ENCODE results near the gene DCLRE1B. TPM values are rescaled to one million over a fixed set of nuclear protein-coding genes. Genes with fewer than 3 reads are reported as not detected.

The DCLRE1B gene
- total and polyA plus RNA-seq, 10 donors: 1.9 to 10.5 (median 7.3) TPM

DNA sequence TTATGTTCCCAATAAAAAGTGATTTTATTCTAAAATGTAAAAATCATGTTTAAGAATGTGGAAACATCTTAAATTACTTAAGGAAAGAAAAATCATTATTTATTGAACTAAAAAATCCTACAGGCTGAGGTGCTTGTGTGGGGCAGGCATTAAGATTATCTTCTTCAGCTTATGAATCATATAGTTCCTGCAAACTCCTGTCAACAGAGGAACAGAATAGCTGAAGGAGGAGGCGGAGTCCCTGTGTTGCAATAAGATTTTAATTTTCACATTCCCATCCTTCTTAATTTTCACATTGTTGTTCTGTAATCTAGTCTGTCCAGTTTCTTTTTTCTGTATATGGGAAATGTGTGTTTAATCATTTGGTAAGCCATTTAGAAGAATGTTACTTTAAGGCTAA, 53.6 kb downstream of the DCLRE1B start:
- H3K4me1 ChIP-seq: peaks cover 0 to 10% (median 0%) of the 10 kb centered on the region in 6 donors
- no peak overlapping the region for H3K27ac ChIP-seq
- no peaks in the 10 kb centered on the region for H3K9me3 ChIP-seq
- H3K4me3 ChIP-seq: no peak overlapping the region
- TF ChIP-seq POLR2AphosphoS5 (IDR thresholded peaks at IDR 0.05) (no peak), POLR2A (IDR thresholded peaks at IDR 0.05) (no peak), CTCF (IDR thresholded peaks at IDR 0.05 in 8 of 11, conservative IDR thresholded peaks at IDR 0.05 in 3 of 11) (no peak)
- intact Hi-C loops (cut with DNase I; ENCODE audit: low total_unique reads): no loop called here
- no peaks in the 10 kb centered on the region for H3K27me3 ChIP-seq (replicated peaks in 1 of 7)
- 71 to 93% (median 87%) methylated on average over 1 of the region's 1 CpG for WGBS, 5 donors
- DNase-seq: no peak
- H3K36me3 ChIP-seq: peaks cover 0 to 100% (median 69%) of the 10 kb centered on the region in 6 donors

DNA sequence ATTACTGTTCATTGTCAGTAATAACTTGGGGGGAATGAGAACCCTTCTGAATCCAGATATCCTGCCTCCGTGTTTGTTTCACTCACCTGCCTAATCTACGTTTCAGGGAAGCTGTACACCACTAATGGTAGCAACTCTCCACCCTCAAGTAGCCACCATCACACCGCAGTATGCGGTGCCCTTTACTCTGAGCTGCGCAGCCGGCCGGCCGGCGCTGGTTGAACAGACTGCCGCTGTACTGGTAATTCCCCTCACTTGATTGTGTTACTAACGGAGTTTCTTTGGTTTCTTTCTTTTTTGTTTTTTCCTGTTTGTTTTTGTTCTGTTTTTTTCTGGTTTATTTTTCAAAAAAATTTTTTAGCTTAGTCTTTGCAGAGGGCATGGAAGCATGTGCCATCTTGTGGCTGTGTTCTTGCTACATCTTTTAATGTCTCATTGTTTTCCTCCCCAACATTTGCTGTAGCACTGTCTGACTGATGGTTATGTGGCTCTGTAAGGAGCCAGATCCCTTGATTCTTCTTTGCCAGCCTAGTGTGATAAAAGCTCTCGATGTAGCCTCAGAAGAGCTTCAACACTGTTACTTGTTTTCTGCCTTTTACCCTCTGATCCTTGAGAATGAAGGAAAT, 58.3 kb downstream of the DCLRE1B start:
- WGBS, 5 donors: 92 to 94% (median 92%) methylated on average over 12 of the region's 12 CpGs
- intact Hi-C loops (cut with DNase I; ENCODE audit: low total_unique reads): no loop called here
- H3K4me3 ChIP-seq: no peak overlapping the region
- peak in 1 of 11 experiments; percentile 11 for TF ChIP-seq CTCF (IDR thresholded peaks at IDR 0.05 in 8 of 11, conservative IDR thresholded peaks at IDR 0.05 in 3 of 11)
- peak in 1 of 3 donors; percentile 24 for TF ChIP-seq POLR2AphosphoS5 (IDR thresholded peaks at IDR 0.05)
- TF ChIP-seq POLR2A (IDR thresholded peaks at IDR 0.05): no peak
- no peak for DNase-seq
- H3K36me3 ChIP-seq: peaks cover 4 to 100% (median 74%) of the 10 kb centered on the region in 6 donors
- peaks cover 0 to 5% (median 0%) of the 10 kb centered on the region in 6 donors for H3K4me1 ChIP-seq
- no peak overlapping the region for H3K27ac ChIP-seq
- H3K27me3 ChIP-seq (replicated peaks in 1 of 7): no peaks in the 10 kb centered on the region
- H3K9me3 ChIP-seq: no peaks in the 10 kb centered on the region

Other genes starting within 250 kb of the DCLRE1B start
- gene PHTF1, start 145.8 kb upstream of the DCLRE1B start, total RNA-seq: 10 to 100 TPM; 18.3 to 47.6 (median 25.9) TPM
- gene PHTF1, start 145.8 kb upstream of the DCLRE1B start, polyA plus RNA-seq: 1 to 10 TPM; 5.6 to 9.0 (median 7.4) TPM
- gene RSBN1, start 92.8 kb upstream of the DCLRE1B start, total RNA-seq: 10 to 100 TPM; 24.2 to 34.0 (median 29.1) TPM
- 1 to 10 TPM; 5.4 to 7.0 (median 6.0) TPM for gene RSBN1, start 92.8 kb upstream of the DCLRE1B start, polyA plus RNA-seq
- 10 to 100 TPM; 22.2 to 42.9 (median 29.3) TPM for gene PTPN22, start 33.6 kb upstream of the DCLRE1B start, total RNA-seq
- 10 to 100 TPM; 10.4 to 25.3 (median 14.3) TPM for gene PTPN22, start 33.6 kb upstream of the DCLRE1B start, polyA plus RNA-seq
- 1 to 10 TPM; 1.5 to 7.1 (median 2.2) TPM for gene BCL2L15, start 17.7 kb upstream of the DCLRE1B start, total RNA-seq
- gene BCL2L15, start 17.7 kb upstream of the DCLRE1B start, polyA plus RNA-seq: under 1 TPM; 0.64 to 0.83 (median 0.67) TPM
- gene AP4B1, start 527 bp upstream of the DCLRE1B start, total RNA-seq: 10 to 100 TPM; 23.9 to 58.0 (median 33.1) TPM
- 10 to 100 TPM; 24.9 to 52.3 (median 27.5) TPM for gene AP4B1, start 527 bp upstream of the DCLRE1B start, polyA plus RNA-seq
- 10 to 100 TPM; 62.5 to 92.3 (median 76.5) TPM for gene HIPK1, start 24.0 kb downstream of the DCLRE1B start, total RNA-seq
- gene HIPK1, start 24.0 kb downstream of the DCLRE1B start, polyA plus RNA-seq: 10 to 100 TPM in 1 of 3 donors, 1 to 10 TPM in 2; 7.1 to 10.4 (median 7.2) TPM
- 10 to 100 TPM in 1 of 7 donors, 1 to 10 TPM in 6; 1.2 to 10.9 (median 6.6) TPM for gene OLFML3, start 74.1 kb downstream of the DCLRE1B start, total RNA-seq
- gene OLFML3, start 74.1 kb downstream of the DCLRE1B start, polyA plus RNA-seq: 1 to 10 TPM; 2.6 to 6.1 (median 3.8) TPM
- under 1 TPM in 1 of 7 donors, not detected in 6; 0.14 TPM for gene SYT6, start 248.5 kb downstream of the DCLRE1B start, total RNA-seq
- not detected for gene SYT6, start 248.5 kb downstream of the DCLRE1B start, polyA plus RNA-seq

All from spleen (tissue), 11 donors.